CD4-positive, alpha-beta T cell (primary cell): ENCODE results near the gene GSAP. TPM values are rescaled to one million over a fixed set of nuclear protein-coding genes. Genes with fewer than 3 reads are reported as not detected.

ENCODE experiments used
- ATAC-seq: fragments of 200-7000 bp; cut with Tn5 transposase; one replicate; pipeline ENCODE4 v1.10.0; 2022; ENCODE audit warnings: mild to moderate bottlenecking; ENCODE audit not compliant: poor library complexity
- CTCF ChIA-PET: fragments of 350-600 bp; sonication (Branson Sonifier 250); formaldehyde crosslinking; loops from one replicate; lab custom pipeline; 2021; ENCODE audit warnings: antibody characterized with exemption, inconsistent platforms; lab: Charles Lee
- POLR2A ChIA-PET: fragments of 350-600 bp; sonication (Branson Sonifier 250); formaldehyde crosslinking; loops from one replicate; lab custom pipeline; 2021; ENCODE audit warnings: antibody characterized with exemption, inconsistent platforms; lab: Charles Lee
- DNase-seq, 14 experiments: peaks; one replicate each; pipeline ENCODE4 v3.0.0-alpha.2; 2013 to 2020; ENCODE audit warnings: mixed read lengths in 2 of 14
- H3K27ac ChIP-seq, 2 donors: one replicate each; pipeline versions ENCODE4 v1.5.1 to v1.7.0; 2013; ENCODE audit warnings: low read length in 2 of 2, low read depth in 1 of 2, mild to moderate bottlenecking in 1 of 2
- H3K27me3 ChIP-seq, 2 experiments: 1 replicate in 1 of 2; 2 replicates in 1 of 2; pipeline versions ENCODE4 v1.6.1 to v1.7.0; 2013; ENCODE audit warnings: low read length in 2 of 2, control low read depth in 1 of 2, mild to moderate bottlenecking in 1 of 2, moderate library complexity in 1 of 2; ENCODE audit not compliant: insufficient read depth in 2 of 2, control insufficient read depth in 1 of 2
- H3K36me3 ChIP-seq: one replicate; pipeline ENCODE4 v1.6.1; 2013; ENCODE audit warnings: low read length, control low read depth; ENCODE audit not compliant: insufficient read depth
- H3K4me1 ChIP-seq: one replicate; pipeline ENCODE4 v1.6.1; 2013; ENCODE audit warnings: low read length, control low read depth; ENCODE audit not compliant: insufficient read depth
- H3K4me3 ChIP-seq: one replicate; pipeline ENCODE4 v1.5.1; 2013; ENCODE audit warnings: mild to moderate bottlenecking, low read length, moderate library complexity
- H3K9me3 ChIP-seq, 2 experiments: 1 replicate in 1 of 2; 2 replicates in 1 of 2; pipeline versions ENCODE4 v1.6.1 to v1.7.0; 2013; ENCODE audit warnings: low read length in 2 of 2, mild to moderate bottlenecking in 2 of 2, control low read depth in 1 of 2, moderate library complexity in 1 of 2; ENCODE audit not compliant: control insufficient read depth in 1 of 2, insufficient read depth in 1 of 2
- H3K27ac Mint-ChIP-seq: one replicate; pipeline ENCODE4 v1.8.0; 2020; ENCODE audit warnings: mixed read lengths
- H3K27me3 Mint-ChIP-seq: one replicate; pipeline ENCODE4 v1.8.0; 2021; ENCODE audit warnings: mixed read lengths
- H3K36me3 Mint-ChIP-seq: one replicate; pipeline ENCODE4 v1.8.0; 2021; ENCODE audit warnings: low read depth, mixed read lengths
- H3K4me1 Mint-ChIP-seq: one replicate; pipeline ENCODE4 v1.8.0; 2021; ENCODE audit warnings: low read depth, mixed read lengths
- H3K4me3 Mint-ChIP-seq: one replicate; pipeline ENCODE4 v1.8.0; 2020; ENCODE audit warnings: mild to moderate bottlenecking, mixed read lengths
- H3K9me3 Mint-ChIP-seq: one replicate; pipeline ENCODE4 v1.8.0; 2020; ENCODE audit warnings: mixed read lengths
- intact Hi-C, 2 experiments: fragments of 100-400 bp; cut with DNase I in 1 of 2; cut with micrococcal nuclease in 1 of 2; formaldehyde crosslinking; loops; one replicate each; pipeline versions ENCODE4 v1.15.1 to v1.9.0; 2023 to 2025; cut with DNase I, micrococcal nuclease
- total RNA-seq, 174 experiments: library from RNA in 2 of 174; stranded (reverse) in 2 of 174; gene quantifications; one replicate each; pipeline ENCODE4 v1.2.3 and lab custom pipeline; 2021 to 2026
- TF ChIP-seq, protein P1 (sequence below): fragments of 200-600 bp; IDR thresholded peaks from one replicate; pipeline ENCODE4 v1.8.0; 2022; ENCODE audit warnings: antibody characterized with exemption, mild to moderate bottlenecking

Gene GSAP
- total RNA-seq, 2 experiments from 2014 or later = 19.1 to 19.5 TPM

- Mint-ChIP-seq H3K27ac (no peak overlapping the region), H3K36me3 (peaks cover 18% of the 10 kb centered on the region), H3K27me3 (no peaks in the 10 kb centered on the region), H3K4me3 (no peak overlapping the region), H3K9me3 (no peaks in the 10 kb centered on the region), H3K4me1 (peaks cover 5% of the 10 kb centered on the region)
- TF ChIP-seq, protein P1, sequence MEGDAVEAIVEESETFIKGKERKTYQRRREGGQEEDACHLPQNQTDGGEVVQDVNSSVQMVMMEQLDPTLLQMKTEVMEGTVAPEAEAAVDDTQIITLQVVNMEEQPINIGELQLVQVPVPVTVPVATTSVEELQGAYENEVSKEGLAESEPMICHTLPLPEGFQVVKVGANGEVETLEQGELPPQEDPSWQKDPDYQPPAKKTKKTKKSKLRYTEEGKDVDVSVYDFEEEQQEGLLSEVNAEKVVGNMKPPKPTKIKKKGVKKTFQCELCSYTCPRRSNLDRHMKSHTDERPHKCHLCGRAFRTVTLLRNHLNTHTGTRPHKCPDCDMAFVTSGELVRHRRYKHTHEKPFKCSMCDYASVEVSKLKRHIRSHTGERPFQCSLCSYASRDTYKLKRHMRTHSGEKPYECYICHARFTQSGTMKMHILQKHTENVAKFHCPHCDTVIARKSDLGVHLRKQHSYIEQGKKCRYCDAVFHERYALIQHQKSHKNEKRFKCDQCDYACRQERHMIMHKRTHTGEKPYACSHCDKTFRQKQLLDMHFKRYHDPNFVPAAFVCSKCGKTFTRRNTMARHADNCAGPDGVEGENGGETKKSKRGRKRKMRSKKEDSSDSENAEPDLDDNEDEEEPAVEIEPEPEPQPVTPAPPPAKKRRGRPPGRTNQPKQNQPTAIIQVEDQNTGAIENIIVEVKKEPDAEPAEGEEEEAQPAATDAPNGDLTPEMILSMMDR = no peak
- H3K27ac ChIP-seq = no peak overlapping the region
- no peaks in the 10 kb centered on the region for H3K27me3 ChIP-seq
- no peaks in the 10 kb centered on the region for H3K9me3 ChIP-seq
- H3K4me1 ChIP-seq = no peaks in the 10 kb centered on the region
- intact Hi-C loops = loop anchor here in 1 of 2 experiments (5.0 kb wide), 1 partner anchor 51 kb away; no protein-coding TSS in a partner anchor
- POLR2A ChIA-PET = interaction anchor here (0.8 kb wide), 1 partner anchor 9 kb away, joined by 3 read pairs; no protein-coding TSS in a partner anchor
- CTCF ChIA-PET = interaction anchor here (1.5 kb wide), 1 partner anchor 9 kb away, joined by 4 read pairs; no protein-coding TSS in a partner anchor
- DNase-seq (no peak), ATAC-seq (no peak)
- no peak overlapping the region for H3K4me3 ChIP-seq
- H3K36me3 ChIP-seq = no peaks in the 10 kb centered on the region
Measured at GRCh38 chr7:77360969-77361368, 55.2 kb downstream of the GSAP start.

GRCh38 chr7:77360104-77360503 lies 56.0 kb downstream of the GSAP start:
- intact Hi-C loops = loop anchor here in 1 of 2 experiments (5.0 kb wide), 1 partner anchor 52 kb away; no protein-coding TSS in a partner anchor
- Mint-ChIP-seq H3K27ac (no peak overlapping the region), H3K4me3 (no peak overlapping the region), H3K9me3 (no peaks in the 10 kb centered on the region), H3K4me1 (peaks cover 12% of the 10 kb centered on the region), H3K27me3 (no peaks in the 10 kb centered on the region), H3K36me3 (peaks cover 22% of the 10 kb centered on the region)
- ChIA-PET POLR2A (interaction anchor here (0.8 kb wide), 1 partner anchor 9 kb away, joined by 3 read pairs; no protein-coding TSS in a partner anchor), CTCF (no interaction called here)
- Histone ChIP-seq H3K27me3 (no peaks in the 10 kb centered on the region), H3K36me3 (no peaks in the 10 kb centered on the region), H3K9me3 (no peaks in the 10 kb centered on the region), H3K27ac (no peak overlapping the region), H3K4me1 (peaks cover 1% of the 10 kb centered on the region), H3K4me3 (no peak overlapping the region)
- DNase-seq (no peak), ATAC-seq (no peak)
- TF ChIP-seq, protein P1 = no peak

- H3K4me3 Mint-ChIP-seq = no peak overlapping the region
- Histone ChIP-seq H3K36me3 (no peaks in the 10 kb centered on the region), H3K4me1 (peaks cover 5% of the 10 kb centered on the region), H3K4me3 (no peak overlapping the region), H3K27ac (no peak overlapping the region), H3K9me3 (no peaks in the 10 kb centered on the region), H3K27me3 (no peaks in the 10 kb centered on the region)
- no peak overlapping the region for H3K27ac Mint-ChIP-seq
- H3K27me3 Mint-ChIP-seq = no peaks in the 10 kb centered on the region
- intact Hi-C loops = no loop called here
- TF ChIP-seq, protein P1 = no peak
- POLR2A ChIA-PET = interaction anchor here (0.6 kb wide), 1 partner anchor 18 kb away, joined by 4 read pairs; no protein-coding TSS in a partner anchor
- DNase-seq = no peak
- peaks cover 17% of the 10 kb centered on the region for H3K4me1 Mint-ChIP-seq
- peaks cover 24% of the 10 kb centered on the region for H3K36me3 Mint-ChIP-seq
- H3K9me3 Mint-ChIP-seq = no peaks in the 10 kb centered on the region
- no peak for ATAC-seq
- CTCF ChIA-PET = interaction anchor here (0.9 kb wide), 1 partner anchor 55 kb away, joined by 3 read pairs; no protein-coding TSS in a partner anchor
Measured at GRCh38 chr7:77359599-77359998, 56.5 kb downstream of the GSAP start.
